Mammary epithelial cell (primary cell): Measurements from ENCODE around the gene ZSCAN31.

ENCODE experiments used
- EZH2 ChIP-seq: IDR thresholded peaks from 2 replicates; pipeline ENCODE4 v1.6.1; 2012; ENCODE audit warnings: low read length, inconsistent platforms, borderline replicate concordance
- TF ChIP-seq, protein P1 (sequence below), 2 donors: IDR thresholded peaks in 1 of 2; conservative IDR thresholded peaks in 1 of 2; 2 replicates each; pipeline ENCODE4 v1.5.1; 2011 to 2012; ENCODE audit warnings: inconsistent platforms in 2 of 2, low read length in 2 of 2, mild to moderate bottlenecking in 2 of 2, control low read depth in 1 of 2, low read depth in 1 of 2; ENCODE audit not compliant: insufficient read depth in 1 of 2; ENCODE audit errors: extremely low read depth in 1 of 2

GRCh38 chr6:28380381-28380780, 44.4 kb upstream of the ZSCAN31 start:
- TF ChIP-seq, protein P1, sequence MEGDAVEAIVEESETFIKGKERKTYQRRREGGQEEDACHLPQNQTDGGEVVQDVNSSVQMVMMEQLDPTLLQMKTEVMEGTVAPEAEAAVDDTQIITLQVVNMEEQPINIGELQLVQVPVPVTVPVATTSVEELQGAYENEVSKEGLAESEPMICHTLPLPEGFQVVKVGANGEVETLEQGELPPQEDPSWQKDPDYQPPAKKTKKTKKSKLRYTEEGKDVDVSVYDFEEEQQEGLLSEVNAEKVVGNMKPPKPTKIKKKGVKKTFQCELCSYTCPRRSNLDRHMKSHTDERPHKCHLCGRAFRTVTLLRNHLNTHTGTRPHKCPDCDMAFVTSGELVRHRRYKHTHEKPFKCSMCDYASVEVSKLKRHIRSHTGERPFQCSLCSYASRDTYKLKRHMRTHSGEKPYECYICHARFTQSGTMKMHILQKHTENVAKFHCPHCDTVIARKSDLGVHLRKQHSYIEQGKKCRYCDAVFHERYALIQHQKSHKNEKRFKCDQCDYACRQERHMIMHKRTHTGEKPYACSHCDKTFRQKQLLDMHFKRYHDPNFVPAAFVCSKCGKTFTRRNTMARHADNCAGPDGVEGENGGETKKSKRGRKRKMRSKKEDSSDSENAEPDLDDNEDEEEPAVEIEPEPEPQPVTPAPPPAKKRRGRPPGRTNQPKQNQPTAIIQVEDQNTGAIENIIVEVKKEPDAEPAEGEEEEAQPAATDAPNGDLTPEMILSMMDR (conservative IDR thresholded peaks at IDR 0.05 in 1 of 2, IDR thresholded peaks at IDR 0.05 in 1 of 2; ENCODE audit: extremely low read depth in 1 of 2, insufficient read depth in 1 of 2, low read depth in 1 of 2, low read length in 2 of 2): no peak
- TF ChIP-seq EZH2: no peak
